HG02852 (cell line): ENCODE measurements around the gene ROR2.

Experiments used
- ATAC-seq: cut with Tn5 transposase; IDR thresholded peaks from one replicate; pipeline ENCODE4 v1.9.1; 2021; ENCODE audit warnings: mild to moderate bottlenecking, moderate library complexity; ENCODE audit not compliant: unreplicated experiment

Gene ROR2

DNA sequence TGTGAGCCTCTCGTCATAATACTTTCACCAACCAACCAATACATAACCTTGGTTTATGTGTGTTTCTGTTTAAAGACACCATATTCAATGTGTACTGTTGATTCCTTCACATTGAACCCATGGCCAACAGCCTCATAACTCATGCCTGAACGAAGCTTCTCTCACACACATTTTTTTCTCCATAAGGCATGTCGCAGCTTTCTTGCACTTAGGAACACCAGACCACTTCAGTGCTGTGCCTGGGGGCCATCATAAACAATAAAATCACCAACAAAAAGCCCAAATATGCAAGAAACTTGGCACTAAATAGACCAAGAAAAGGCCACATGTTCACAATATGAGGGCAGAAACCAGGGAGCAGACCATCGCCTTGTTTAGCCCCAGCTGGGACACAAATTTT is 192.2 kb downstream of the ROR2 start:
- no peak for ATAC-seq

DNA sequence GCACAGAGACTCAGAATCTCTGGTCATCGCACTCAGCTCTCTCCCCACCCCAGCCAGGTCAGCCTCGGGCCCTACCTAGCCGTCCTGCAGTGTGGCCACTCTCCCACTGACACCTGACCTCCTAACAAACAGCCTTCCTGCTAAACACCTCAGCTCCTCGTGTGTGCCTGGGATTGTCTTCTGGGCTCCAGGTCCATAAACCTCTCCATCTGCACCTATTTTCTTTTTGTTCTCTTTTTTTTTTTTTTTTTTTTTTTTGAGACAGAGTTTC is 193.6 kb downstream of the ROR2 start:
- ATAC-seq, result no peak

DNA sequence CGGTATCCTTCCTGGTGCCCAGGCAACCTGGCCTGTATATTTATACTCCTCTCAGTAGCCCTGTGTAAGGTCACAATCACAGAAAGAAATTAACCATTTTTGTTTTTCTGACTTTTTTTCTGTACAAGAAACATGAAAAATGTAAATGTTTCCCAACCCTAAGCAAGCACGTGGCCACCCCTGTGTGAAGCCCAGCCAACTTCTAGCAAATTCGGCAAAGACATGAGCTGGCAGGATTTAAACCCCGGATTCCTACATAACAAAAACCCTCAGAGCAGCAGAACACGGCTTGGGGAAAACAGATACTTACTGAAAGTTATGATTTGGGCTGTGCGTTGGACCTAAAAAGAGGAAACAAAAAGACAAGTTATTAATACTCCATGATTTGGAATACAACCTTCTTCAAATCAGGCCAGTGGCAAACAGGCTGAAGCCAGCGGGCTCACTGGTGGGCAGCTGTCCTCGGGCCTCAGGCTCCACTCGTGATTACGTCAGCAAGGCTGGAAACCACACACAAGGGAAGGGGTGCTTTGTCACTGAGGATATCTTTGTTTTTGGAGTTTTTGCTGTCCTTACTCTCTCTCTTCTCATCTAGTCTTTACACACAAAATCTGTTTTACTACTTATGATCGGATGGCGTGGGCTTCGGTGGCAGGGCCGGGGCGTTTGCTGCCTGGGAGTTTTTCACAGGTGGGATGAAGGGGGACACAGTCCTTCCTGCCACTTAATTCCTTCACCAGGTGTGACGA is 194.1 kb downstream of the ROR2 start:
- ATAC-seq, result no peak

DNA sequence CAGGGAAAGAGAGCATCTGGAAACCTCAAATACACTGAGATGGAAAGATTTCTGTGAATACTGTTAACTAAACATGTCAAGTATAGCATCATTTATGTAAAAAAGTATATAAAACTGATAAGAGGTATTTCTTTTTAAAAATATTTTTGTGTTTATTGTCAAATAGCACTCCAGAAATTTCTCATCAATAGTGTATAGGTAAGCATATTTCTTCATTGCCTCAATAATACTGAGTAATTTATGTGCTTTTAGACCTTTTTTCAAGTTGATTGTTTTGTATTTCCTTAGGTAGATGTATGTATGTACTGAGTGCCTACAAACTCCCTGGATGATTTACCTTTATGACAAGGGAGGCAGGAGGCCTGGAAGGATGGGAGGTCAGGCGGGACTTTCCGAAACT is 196.3 kb downstream of the ROR2 start:
- ATAC-seq, result no peak

DNA sequence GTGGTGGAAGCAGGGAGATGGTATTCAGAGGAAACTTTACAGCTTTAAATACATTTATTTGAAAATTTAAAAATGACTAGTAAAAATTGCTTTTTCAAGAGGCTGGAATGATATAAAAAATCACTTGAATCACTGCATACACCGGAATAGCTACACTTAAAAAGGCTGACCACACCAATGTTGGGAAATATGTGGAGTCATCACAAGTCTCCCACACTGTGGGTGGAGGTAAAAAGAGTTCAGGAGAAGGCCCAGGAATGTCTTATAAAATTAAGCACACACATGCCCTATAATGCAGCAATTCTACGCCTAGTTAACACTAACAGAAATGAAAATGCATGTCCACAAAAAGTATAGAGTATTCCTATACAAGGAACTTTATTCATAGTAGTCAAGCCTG is 198.1 kb downstream of the ROR2 start:
- no peak for ATAC-seq

DNA sequence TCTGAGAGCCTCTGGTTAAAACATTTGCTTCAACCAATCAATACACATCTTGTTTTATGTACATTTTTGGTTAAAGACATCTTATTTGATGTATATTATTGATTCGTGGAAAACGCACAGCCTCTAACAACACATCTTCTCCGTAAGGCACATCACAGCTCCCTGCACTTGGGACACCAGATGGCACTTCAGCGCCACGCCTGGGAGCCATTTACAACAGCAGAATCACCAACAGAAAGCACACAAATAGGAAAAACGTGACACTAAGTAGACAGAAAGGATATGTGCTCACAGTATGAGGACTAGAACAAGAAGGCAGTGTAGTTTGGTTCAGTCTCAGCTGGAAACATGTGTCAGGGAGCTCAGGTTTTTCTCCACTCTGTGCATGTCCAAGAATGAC is 199.7 kb downstream of the ROR2 start:
- ATAC-seq, result no peak

DNA sequence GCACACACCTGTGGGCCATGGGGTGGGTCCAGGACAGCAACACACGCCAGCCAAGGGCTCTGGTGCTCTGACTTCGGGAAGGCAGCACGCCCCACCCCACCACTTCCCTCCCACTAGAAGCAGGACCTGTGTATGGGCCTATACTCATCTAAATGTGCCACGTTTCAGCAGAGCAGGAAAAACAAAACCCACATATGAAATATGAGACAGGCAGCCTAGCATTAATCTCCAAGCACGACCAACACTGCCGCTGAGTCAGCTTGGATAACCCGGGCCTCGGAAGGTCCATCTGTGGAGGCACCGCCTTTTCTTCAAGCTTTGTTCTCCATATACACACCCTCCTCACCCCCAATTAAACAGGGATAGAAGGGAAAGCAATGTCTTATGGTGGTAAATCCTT is 203.1 kb downstream of the ROR2 start:
- no peak for ATAC-seq

DNA sequence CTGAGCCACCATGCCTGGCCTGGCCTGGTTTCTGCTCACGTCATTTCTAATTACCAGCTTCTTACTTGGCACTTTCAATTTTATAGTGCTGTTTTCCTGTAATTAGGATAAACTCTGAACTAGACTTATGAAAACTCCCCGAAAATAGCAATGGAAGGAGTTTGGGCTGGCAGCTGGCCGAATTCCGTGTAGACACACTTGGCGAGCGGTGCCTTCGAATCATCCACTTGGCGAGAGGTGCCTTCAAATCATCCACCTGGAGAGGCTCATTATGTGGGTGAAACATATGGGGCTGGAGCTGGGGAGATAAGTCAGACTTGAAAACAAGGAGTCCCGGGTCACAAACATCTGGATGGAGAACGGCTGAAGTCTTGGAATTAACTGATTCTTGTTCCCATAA is 203.7 kb downstream of the ROR2 start:
- ATAC-seq, result no peak

DNA sequence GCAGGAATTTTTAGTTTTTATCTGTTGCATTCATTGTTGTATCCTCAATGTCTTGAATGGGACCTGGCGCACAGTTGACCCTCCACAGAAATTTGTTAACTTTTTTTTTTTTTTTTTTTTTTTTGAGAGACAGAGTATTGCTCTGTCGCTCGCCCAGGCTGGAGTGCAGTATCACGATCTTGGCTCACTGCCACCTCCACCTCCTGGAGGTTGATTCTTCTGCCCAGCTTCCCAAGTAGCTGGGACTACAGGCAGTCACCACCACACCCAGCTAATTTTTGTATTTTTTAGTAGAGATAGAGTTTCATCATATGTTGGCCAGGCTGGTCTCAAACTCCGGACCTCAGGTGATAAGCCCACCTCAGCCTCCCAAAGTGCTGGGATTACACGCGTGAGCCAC is 205.9 kb downstream of the ROR2 start:
- ATAC-seq, result no peak

DNA sequence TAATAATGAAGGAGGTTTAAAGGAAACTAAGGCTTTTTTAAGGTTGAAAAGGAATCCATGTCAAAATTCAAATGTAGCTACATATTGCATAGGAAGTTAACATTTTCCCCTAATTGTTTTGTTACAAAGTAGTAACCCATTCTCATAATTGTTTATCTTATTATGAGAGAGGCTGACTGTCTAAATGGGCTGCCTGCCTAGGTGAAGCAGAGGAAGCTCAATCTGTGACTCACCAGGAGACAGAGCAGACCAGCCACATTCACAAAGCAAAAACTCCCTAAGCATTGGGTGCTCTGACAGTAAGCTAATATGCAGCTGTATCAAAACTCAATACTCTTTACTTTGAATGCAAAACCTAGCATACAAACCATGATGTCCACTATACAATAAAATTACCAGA is 208.5 kb downstream of the ROR2 start:
- no peak for ATAC-seq

DNA sequence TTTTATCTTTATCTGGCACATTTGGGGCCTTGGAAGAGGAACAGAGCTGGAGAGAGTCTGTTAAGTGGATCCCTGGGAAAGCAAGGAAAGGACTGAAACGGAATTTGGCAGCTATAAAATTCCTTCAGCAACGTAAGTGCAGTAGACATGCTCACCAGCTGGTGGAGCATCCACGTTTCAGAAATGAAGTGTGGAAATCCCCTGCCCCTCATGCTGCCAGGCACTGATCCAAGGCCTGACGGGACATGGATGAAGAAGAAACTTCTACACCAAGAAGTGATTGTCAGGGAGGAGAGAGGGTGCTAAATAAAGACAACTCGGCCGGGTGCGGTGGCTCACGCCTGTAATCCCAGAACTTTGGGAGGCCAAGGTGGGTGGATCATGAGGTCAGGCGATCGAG is 209.3 kb downstream of the ROR2 start:
- no peak for ATAC-seq

DNA sequence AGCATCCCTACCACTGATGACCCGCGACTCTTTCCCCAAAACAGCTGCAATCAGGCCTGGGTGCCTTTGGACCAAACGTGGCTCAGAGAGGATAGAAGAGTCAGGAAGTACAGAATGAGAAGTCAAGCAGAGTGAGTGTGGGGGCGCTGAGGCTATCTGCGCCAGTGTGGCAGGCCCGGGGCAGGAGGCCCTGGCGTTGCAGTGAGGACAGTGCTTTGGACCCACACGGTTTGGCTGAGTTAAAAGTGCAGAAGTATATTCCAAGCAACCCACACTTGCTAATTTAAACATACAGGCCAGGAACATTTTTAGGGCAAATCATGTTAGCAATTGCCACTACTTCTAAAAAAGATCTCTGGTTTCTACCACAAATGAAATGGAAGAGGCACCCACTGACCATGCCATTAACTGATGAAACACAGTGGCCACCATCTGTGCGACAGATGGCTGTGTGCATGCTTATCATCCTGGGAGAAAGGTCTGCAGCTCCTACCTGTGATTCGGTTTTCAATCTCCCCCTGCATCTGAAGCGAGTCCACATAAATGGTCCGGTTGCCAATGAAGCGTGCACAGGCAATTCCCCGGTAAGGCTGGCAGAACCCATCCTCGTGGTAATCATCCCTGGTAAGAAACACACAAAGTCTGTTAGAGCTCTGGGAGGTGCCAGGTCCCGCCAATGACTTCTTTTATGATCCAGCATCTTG is 213.0 kb downstream of the ROR2 start:
- no peak for ATAC-seq

DNA sequence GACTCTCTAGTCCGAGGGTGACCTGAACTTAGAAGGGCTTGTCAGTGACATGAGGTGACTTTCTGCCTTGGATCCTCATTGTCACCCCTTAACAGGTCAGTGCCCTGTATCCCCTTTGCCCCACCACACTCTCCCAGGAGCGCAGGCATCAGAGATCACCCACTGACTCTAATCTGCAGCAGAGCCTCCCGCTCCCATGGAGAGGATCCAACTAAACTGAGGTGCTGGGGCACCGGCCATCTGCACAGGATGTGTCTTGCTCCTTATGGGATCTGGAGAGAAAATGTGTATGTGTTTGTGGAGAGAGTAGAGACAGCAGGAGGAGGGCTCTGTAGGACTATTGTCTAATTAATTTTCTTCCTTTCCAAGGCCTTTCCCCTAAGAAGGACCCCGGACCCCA is 213.7 kb downstream of the ROR2 start:
- ATAC-seq, result no peak

DNA sequence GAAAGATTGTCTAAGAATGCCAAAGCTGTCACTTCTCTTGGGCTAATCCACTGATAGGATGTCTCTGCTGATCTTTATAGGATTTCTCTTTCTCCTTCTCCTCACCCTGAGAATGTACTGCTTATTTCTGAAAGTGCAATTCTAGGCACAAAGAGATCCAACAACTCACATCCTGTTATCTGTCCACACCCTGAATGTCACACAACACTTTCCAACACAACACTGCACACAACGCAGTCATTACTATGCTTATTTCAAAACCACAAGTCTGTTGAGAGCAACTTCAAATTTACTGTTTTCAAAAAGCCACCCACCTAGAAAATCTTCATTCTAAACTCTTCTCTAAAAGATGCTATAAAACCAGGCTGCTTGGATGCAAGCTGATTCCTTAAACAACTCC is 215.0 kb downstream of the ROR2 start:
- no peak for ATAC-seq

DNA sequence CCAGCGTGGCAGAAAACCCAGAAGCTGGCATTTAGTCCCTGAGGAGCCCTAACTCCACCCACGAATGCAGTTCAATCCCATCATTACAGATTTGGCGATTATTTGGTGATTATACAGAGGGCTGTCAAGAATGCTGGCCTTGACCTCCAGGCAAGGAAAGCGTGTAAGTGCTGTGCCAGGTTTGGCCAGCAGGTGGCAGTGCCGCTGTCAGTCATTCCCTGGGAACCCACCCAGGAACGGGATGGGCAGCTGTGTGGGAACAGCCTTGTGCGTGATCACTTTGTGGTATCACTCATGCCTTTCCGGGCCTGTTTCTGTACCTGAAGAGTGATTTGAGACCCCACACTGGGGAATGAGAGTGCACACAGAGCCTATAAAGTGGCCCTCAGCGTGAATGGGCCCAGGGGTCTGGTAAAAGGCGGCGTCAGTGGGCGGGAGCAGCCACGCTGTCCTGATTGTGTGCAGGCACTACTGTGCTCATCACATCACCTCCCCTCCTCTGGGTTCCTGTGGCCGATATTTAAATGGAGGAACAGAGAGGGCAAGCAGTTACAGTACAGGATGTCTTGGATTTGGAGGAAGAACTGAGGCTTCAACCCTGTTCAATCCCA is 215.6 kb downstream of the ROR2 start:
- ATAC-seq, result no peak

DNA sequence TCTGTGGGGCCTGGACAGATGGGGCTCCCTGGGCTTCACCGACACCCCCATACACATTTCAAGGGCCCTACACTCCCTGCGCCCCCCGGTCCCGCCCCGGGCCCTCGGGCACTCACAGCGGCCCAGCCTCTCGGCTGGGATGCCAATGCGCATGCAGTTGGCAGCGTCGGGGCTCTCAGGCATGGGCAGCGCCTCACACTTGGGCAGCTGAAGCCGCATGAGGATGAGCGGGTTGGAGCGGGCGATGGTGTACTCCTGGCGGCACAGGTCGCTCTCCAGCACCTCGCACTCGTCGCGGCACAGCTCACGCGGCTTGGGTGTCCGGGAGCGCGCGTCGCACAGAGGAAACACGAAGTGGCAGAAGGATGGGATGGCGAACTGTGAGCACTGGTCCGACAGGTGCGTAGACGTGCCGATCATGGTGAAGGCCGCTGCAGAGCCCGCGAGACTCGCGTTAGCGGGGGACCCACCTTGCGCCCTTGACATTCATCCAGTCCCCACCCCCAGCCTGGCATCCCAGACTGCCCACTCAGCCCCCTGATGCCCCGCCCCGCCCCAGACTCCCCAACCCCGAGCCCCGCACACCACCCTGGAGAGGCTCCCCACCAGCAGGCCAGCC is 216.9 kb downstream of the ROR2 start:
- no peak for ATAC-seq

DNA sequence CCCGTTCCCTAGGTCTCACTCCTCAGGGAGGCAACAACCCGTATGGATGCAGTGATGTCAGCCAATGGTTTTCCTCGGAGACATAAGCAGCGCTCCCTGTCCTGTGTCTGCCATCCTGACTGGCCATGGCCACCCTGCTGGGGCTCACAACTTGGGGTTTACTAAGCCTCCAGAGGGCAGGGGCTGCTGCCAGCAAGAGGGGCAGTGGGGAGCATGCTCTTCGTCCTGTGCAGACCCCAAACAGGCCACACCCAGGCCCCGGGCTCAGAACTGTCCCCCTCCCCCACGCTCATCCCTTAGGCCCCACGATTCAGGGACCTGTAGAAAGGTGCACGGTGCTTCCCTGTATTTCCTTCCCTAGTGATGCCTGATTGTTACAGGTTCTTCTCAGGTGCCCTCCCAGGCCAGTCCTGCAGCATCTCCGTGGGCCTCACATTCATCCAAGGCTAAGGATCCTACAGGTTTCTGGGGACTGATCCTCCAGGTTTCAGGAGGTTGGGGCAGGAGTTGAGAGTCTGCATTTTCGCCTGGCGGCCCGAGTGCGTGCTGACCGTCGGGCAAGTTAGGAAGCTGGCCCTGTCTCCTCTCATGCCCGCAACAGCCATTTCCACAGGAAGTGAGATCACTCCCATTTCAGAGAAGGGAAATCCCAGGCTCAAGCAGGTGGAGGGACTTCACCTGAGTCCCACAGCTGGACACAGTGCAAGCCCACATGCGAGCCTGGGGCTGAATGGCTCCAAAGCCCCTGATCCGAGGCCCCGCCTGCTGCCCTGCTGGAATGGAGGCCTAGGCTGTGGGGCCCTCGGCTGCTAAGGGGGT is 217.6 kb downstream of the ROR2 start:
- ATAC-seq, result no peak

DNA sequence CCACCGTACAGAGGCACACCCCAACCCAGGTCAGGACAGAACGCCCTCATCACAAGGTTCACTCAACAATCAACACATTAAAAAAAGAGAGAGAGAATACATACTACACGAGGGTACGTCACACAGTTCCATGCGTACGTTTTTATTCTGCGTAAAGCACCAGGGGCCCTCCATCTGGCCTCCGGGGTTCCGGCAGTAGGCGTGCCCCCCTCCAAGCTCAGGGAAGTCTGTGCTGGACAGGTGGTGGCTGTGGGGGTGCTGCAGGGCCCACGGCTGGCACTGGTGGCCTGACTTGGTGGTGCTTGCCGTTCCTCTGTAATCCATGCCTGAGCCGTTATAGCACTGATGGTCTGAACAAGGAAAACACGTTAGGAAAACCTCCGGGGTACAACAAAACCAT is 219.2 kb downstream of the ROR2 start:
- no peak for ATAC-seq

DNA sequence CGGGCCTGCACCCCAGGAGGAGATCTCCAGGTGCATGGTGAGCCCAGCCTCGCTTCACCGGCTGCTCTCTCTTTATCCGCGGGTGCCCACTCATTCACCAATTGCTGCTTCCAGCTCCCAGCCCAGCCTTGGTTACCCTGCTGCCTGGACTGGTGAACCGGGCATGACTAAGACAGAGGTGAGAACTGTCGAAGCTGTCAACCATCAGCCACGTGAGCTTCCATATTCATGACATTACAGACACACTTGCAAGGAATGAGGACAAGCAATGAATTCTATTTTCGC is 220.5 kb downstream of the ROR2 start:
- no peak for ATAC-seq

DNA sequence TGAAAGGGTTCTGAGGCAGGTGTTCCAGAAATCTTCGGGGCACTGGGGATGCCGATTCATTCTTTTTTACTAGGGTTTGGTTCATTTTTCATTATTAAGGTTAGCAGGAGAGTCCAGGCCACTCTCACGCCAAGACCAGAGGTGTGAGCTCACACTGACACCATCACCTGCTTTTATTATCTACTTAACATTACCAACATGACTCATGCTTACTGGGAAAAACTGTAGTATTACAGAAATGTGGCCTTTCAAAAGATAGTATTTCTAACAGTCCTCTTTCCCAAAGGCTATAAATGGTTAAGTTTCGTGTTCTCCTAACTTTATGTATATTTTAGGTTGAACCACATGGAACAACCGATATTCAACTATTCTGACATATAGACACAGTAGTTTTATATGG is 222.1 kb downstream of the ROR2 start:
- no peak for ATAC-seq

DNA sequence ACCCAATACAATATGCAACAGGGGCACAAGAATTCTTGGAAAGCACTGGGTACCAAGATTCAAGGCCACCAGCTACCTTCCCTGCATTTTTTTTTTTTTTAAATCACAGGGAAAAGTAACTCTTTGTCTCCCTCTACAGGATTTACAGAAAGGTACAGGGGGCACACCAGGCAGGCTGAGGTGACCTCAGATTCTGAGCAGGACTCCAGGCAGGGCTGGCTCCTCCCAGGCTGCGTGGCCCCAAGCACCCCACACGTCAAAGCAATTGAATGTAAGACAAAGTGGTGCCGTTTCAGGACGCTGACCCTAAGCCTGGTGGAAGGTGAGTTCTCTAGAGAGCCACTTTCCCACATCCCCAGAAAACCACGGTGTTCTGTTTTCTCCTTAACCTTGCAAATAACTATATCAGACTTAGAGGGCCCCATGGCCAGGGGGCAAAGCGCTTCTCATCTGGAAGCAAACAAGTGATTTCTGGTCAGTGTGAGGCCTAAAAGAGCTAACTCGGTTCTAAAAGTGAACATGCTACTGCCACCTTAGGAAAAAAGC is 222.6 kb downstream of the ROR2 start:
- ATAC-seq, result no peak
